CD14-positive monocyte (primary cell): ENCODE data around the gene PRR18. TPM values are rescaled to one million over a fixed set of nuclear protein-coding genes. Genes with fewer than 3 reads are reported as not detected.
A peak's percentile ranks its signal among the peaks of the same experiment; 100 is the strongest.

Experiments used
- DNase-seq, 3 donors: peaks; one replicate each; pipeline ENCODE4 v3.0.0-alpha.2; 2011 to 2022
- H2AFZ ChIP-seq: 2 replicates; pipeline ENCODE4 v1.6.0; 2012; ENCODE audit warnings: mild to moderate bottlenecking, low read depth, low read length, inconsistent platforms; ENCODE audit not compliant: insufficient read depth, poor library complexity, severe bottlenecking
- H3K27ac ChIP-seq, 2 donors: 1 replicate in 1 of 2; 2 replicates in 1 of 2; pipeline ENCODE4 v1.5.1; 2012 to 2013; ENCODE audit warnings: low read length in 2 of 2, control low read depth in 1 of 2, inconsistent platforms in 1 of 2, low read depth in 1 of 2, mild to moderate bottlenecking in 1 of 2
- H3K27me3 ChIP-seq, 2 donors: one replicate each; pipeline versions ENCODE4 v1.6.0 to v1.6.1; 2011 to 2013; ENCODE audit warnings: low read length in 2 of 2; ENCODE audit not compliant: control insufficient read depth in 2 of 2, insufficient read depth in 2 of 2
- H3K36me3 ChIP-seq, 2 donors: replicated peaks in 1 of 2; 1 replicate in 1 of 2; 2 replicates in 1 of 2; pipeline versions ENCODE4 v1.5.1 to v1.6.1; 2012 to 2013; ENCODE audit warnings: low read length in 2 of 2, control low read depth in 1 of 2, inconsistent platforms in 1 of 2, mild to moderate bottlenecking in 1 of 2; ENCODE audit not compliant: insufficient read depth in 2 of 2, control insufficient read depth in 1 of 2
- H3K4me1 ChIP-seq, 2 donors: 1 replicate in 1 of 2; 2 replicates in 1 of 2; pipeline versions ENCODE4 v1.5.1 to v1.6.1; 2012 to 2013; ENCODE audit warnings: low read length in 2 of 2, control low read depth in 1 of 2, inconsistent platforms in 1 of 2, mild to moderate bottlenecking in 1 of 2, moderate library complexity in 1 of 2; ENCODE audit not compliant: insufficient read depth in 2 of 2, control insufficient read depth in 1 of 2
- H3K4me2 ChIP-seq: replicated peaks from 2 replicates; pipeline ENCODE3; 2012; ENCODE audit warnings: low read length, moderate library complexity, mild to moderate bottlenecking; ENCODE audit not compliant: poor library complexity, severe bottlenecking; ENCODE audit errors: extremely low read depth
- H3K4me3 ChIP-seq, 3 experiments: fragments of 200-600 bp in 1 of 3; sonication (generic) in 1 of 3; replicated peaks in 1 of 3; 1 replicate in 2 of 3; 2 replicates in 1 of 3; pipeline ENCODE4 v1.5.1; 2011 to 2013; ENCODE audit warnings: low read length in 3 of 3, mild to moderate bottlenecking in 3 of 3, control low read depth in 2 of 3, low read depth in 2 of 3, inconsistent platforms in 1 of 3, moderate library complexity in 1 of 3
- H3K79me2 ChIP-seq: 2 replicates; pipeline ENCODE4 v1.6.0; 2012; ENCODE audit warnings: mild to moderate bottlenecking, control low read depth, inconsistent platforms, low read length, moderate library complexity; ENCODE audit not compliant: insufficient read depth
- H3K9ac ChIP-seq: 2 replicates; pipeline ENCODE4 v1.6.0; 2017; ENCODE audit warnings: low read length, mild to moderate bottlenecking; ENCODE audit not compliant: insufficient read depth, poor library complexity, severe bottlenecking
- H3K9me3 ChIP-seq, 2 donors: replicated peaks in 1 of 2; 1 replicate in 1 of 2; 2 replicates in 1 of 2; pipeline versions ENCODE4 v1.5.1 to v1.6.1; 2012 to 2013; ENCODE audit warnings: low read length in 2 of 2, control low read depth in 1 of 2; ENCODE audit not compliant: control insufficient read depth in 1 of 2, insufficient read depth in 1 of 2
- H4K20me1 ChIP-seq: 2 replicates; pipeline ENCODE4 v1.6.0; 2012; ENCODE audit warnings: mild to moderate bottlenecking, low read length, control low read depth, moderate library complexity; ENCODE audit not compliant: insufficient read depth
- H3K27ac Mint-ChIP-seq, 7 donors: one replicate each; pipeline ENCODE4 v1.8.0; 2020; ENCODE audit warnings: mild to moderate bottlenecking in 7 of 7, mixed read lengths in 7 of 7, moderate library complexity in 6 of 7, inconsistent platforms in 2 of 7
- H3K27me3 Mint-ChIP-seq, 3 donors: one replicate each; pipeline ENCODE4 v1.8.0; 2021 to 2022; ENCODE audit warnings: low read depth in 3 of 3, mild to moderate bottlenecking in 3 of 3, mixed read lengths in 3 of 3, moderate library complexity in 3 of 3, inconsistent platforms in 1 of 3
- H3K36me3 Mint-ChIP-seq, 2 donors: one replicate each; pipeline ENCODE4 v1.8.0; 2020; ENCODE audit warnings: mixed read lengths in 2 of 2, inconsistent platforms in 1 of 2, mild to moderate bottlenecking in 1 of 2
- H3K4me1 Mint-ChIP-seq: one replicate; pipeline ENCODE4 v1.8.0; 2020; ENCODE audit warnings: mild to moderate bottlenecking, mixed read lengths
- H3K4me3 Mint-ChIP-seq, 2 donors: one replicate each; pipeline ENCODE4 v1.8.0; 2020; ENCODE audit warnings: mild to moderate bottlenecking in 2 of 2, mixed read lengths in 2 of 2, moderate library complexity in 1 of 2
- H3K9me3 Mint-ChIP-seq, 7 donors: one replicate each; pipeline ENCODE4 v1.8.0; 2020 to 2022; ENCODE audit warnings: mixed read lengths in 7 of 7, mild to moderate bottlenecking in 6 of 7, moderate library complexity in 6 of 7, inconsistent platforms in 2 of 7
- WGBS: methylation state at CpG from one replicate; pipeline ENCODE4 v1.1.5; 2013; ENCODE audit warnings: missing lambda C conversion rate; ENCODE audit not compliant: insufficient coverage; 5-methylcytosine and 5-hydroxymethylcytosine counted together
- intact Hi-C, 2 donors: fragments of 100-400 bp; cut with micrococcal nuclease; formaldehyde crosslinking; loops; one replicate each; pipeline versions ENCODE4 v1.15.0 to v1.15.1; 2023
- polyA plus RNA-seq, 3 donors: library from polyadenylated mRNA; depleted of rRNA in 1 of 3; unstranded in 2 of 3; stranded (reverse) in 1 of 3; fragments of 300-500 nt in 2 of 3; fragments of >200 nt in 1 of 3; fragmentation: Illumina TruSeq in 2 of 3; gene quantifications; 1 replicate in 2 of 3; 2 replicates in 1 of 3; pipeline ENCODE4 v1.2.3, GENCODE V29; 2012 to 2021
- TF ChIP-seq, protein P1 (sequence below): fragments of 200-600 bp; IDR thresholded peaks from one replicate; pipeline ENCODE4 v1.8.0; 2022; ENCODE audit warnings: antibody characterized with exemption, mild to moderate bottlenecking

Gene PRR18
- polyA plus RNA-seq, 3 donors = not detected

DNA sequence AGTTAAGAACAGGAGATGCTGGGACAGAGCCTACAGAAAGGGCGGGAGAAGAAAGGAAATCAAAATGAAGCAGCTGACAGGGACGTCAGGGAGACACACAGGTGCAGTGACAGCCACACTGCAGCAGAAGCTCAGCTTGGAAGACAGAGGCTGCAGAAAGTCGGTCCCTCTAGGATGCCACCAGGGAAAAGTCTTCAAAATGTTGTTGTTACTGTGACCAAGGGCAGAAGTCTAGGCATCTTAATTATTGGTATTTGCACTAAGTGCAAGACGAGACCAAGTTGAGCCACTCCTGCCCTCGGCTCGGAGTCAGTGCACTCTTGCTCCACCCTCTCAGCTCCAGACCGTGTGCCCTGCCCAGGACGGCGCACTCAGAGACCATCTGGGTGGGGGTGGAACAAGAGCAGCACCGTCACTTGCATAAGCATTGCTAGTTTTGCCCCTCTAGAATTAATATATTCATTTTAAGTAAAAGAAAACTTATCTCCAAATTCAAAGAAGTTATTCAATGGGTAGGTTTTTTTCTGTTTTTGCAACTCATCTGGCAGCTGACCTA is 2.6 kb downstream of the PRR18 start:
- peaks cover 40 to 56% of the 10 kb centered on the region in 2 donors for H3K27me3 ChIP-seq
- intact Hi-C loops = no loop called here
- no peak overlapping the region for H3K4me3 ChIP-seq
- H3K9ac ChIP-seq = no peak overlapping the region
- no peak for DNase-seq
- 84% methylated on average over 4 of the region's 10 CpGs for WGBS
- TF ChIP-seq, protein P1, sequence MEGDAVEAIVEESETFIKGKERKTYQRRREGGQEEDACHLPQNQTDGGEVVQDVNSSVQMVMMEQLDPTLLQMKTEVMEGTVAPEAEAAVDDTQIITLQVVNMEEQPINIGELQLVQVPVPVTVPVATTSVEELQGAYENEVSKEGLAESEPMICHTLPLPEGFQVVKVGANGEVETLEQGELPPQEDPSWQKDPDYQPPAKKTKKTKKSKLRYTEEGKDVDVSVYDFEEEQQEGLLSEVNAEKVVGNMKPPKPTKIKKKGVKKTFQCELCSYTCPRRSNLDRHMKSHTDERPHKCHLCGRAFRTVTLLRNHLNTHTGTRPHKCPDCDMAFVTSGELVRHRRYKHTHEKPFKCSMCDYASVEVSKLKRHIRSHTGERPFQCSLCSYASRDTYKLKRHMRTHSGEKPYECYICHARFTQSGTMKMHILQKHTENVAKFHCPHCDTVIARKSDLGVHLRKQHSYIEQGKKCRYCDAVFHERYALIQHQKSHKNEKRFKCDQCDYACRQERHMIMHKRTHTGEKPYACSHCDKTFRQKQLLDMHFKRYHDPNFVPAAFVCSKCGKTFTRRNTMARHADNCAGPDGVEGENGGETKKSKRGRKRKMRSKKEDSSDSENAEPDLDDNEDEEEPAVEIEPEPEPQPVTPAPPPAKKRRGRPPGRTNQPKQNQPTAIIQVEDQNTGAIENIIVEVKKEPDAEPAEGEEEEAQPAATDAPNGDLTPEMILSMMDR = no peak
- no peak overlapping the region for H2AFZ ChIP-seq
- peaks cover 0 to 16% of the 10 kb centered on the region in 2 donors for H3K9me3 ChIP-seq
- no peaks in the 10 kb centered on the region for H3K79me2 ChIP-seq
- peaks cover 5 to 8% of the 10 kb centered on the region in 2 donors for H3K4me1 ChIP-seq
- peaks cover 42 to 65% (median 62%) of the 10 kb centered on the region in 3 donors for H3K27me3 Mint-ChIP-seq
- peaks cover 0 to 7% (median 4%) of the 10 kb centered on the region in 7 donors for H3K9me3 Mint-ChIP-seq
- peaks cover 0 to 1% of the 10 kb centered on the region in 2 donors for H3K36me3 Mint-ChIP-seq
- peaks cover 6% of the 10 kb centered on the region for H3K4me1 Mint-ChIP-seq
- H3K4me2 ChIP-seq = no peak overlapping the region
- H3K27ac Mint-ChIP-seq = no peak overlapping the region
- peak overlapping the region in 1 of 2 donors; percentile 28 for H3K4me3 Mint-ChIP-seq
- H3K36me3 ChIP-seq = no peaks in the 10 kb centered on the region
- H4K20me1 ChIP-seq = no peaks in the 10 kb centered on the region
- no peak overlapping the region for H3K27ac ChIP-seq

DNA sequence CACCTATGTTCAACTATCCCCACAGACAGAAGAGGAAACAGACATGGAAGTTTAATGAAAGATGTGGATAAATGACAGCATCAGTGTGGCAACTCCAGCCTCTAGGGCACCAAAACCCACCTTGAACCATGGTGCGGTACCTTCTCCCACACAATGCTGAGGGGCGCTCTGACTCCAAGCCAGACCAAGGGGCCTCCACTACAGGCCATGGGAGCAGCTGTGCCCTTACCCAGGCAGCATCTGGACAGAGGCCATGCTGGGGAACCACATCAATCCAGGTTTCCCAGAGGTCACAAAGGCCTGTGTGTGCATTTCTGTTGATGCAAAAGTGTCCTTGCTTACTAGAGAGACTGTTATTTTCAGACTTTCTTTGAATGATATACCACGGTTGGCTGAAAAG is 4.1 kb downstream of the PRR18 start:
- Histone ChIP-seq H3K9me3 (peaks cover 0 to 8% of the 10 kb centered on the region in 2 donors), H4K20me1 (no peaks in the 10 kb centered on the region), H3K4me2 (no peak overlapping the region), H2AFZ (no peak overlapping the region), H3K36me3 (no peaks in the 10 kb centered on the region), H3K9ac (no peak overlapping the region), H3K79me2 (no peaks in the 10 kb centered on the region), H3K4me1 (peaks cover 5 to 8% of the 10 kb centered on the region in 2 donors), H3K4me3 (no peak overlapping the region), H3K27me3 (peaks cover 33 to 41% of the 10 kb centered on the region in 2 donors), H3K27ac (no peak overlapping the region)
- H3K27ac Mint-ChIP-seq = no peak overlapping the region
- peaks cover 0 to 1% of the 10 kb centered on the region in 2 donors for H3K36me3 Mint-ChIP-seq
- 100% methylated on average over 2 of the region's 3 CpGs for WGBS
- intact Hi-C loops = no loop called here
- H3K4me1 Mint-ChIP-seq = peaks cover 6% of the 10 kb centered on the region
- H3K9me3 Mint-ChIP-seq = peaks cover 0 to 4% (median 3%) of the 10 kb centered on the region in 7 donors
- H3K4me3 Mint-ChIP-seq = peak overlapping the region in 1 of 2 donors; percentile 4
- no peak for DNase-seq
- peaks cover 28 to 50% (median 47%) of the 10 kb centered on the region in 3 donors for H3K27me3 Mint-ChIP-seq
- TF ChIP-seq, protein P1 = no peak
